ENCODE data around the gene NGDN. TPM values are rescaled to one million over a fixed set of nuclear protein-coding genes. Genes with fewer than 3 reads are reported as not detected.

The NGDN gene
- total and polyA plus RNA-seq, 2 of the 8 experiments (the other 6 are each of a cell fraction or from before 2014, with no cell fraction given): 39.8 to 48.8 TPM

- H3K4me2 ChIP-seq (ENCODE audit: insufficient read depth in 1 of 2, low read depth in 2 of 2, low read length in 2 of 2): no peak overlapping the region
- H2BK20ac ChIP-seq (ENCODE audit: low read length): 0 out of 2 replicates have a peak overlapping the region, but pooled peaks have one; percentile 27
- no peak overlapping the region for H4K8ac ChIP-seq (ENCODE audit: extremely low read depth, insufficient read depth, low read length)
- POLR2A ChIA-PET (ENCODE audit: partially characterized antibody): interaction anchor here (0.7 to 1.8 kb wide), 3 partner anchors 8 to 118 kb away, joined by 3 to 4 read pairs (median 4); partner anchors contain the start of gene PABPN1
- H3K23ac ChIP-seq (ENCODE audit: insufficient read length): no peak overlapping the region
- H2BK15ac ChIP-seq (ENCODE audit: low read length): no peak overlapping the region
- H4K91ac ChIP-seq (replicated peaks; ENCODE audit: insufficient read length, low read length): peak overlapping the region; percentile 16
- CTCF ChIA-PET (ENCODE audit: partially characterized antibody): interaction anchor here (0.5 to 3.2 kb wide), 12 partner anchors 9 to 370 kb away, joined by 3 to 12 read pairs (median 4); partner anchors contain the start of gene CMTM5
- H3K9me3 ChIP-seq (ENCODE audit: insufficient read depth in 2 of 2, low read depth in 1 of 2, low read length in 1 of 2): no peaks in the 10 kb centered on the region
- H2BK12ac ChIP-seq (ENCODE audit: low read depth, low read length): no peak overlapping the region; the same call in 1 of the 2 replicates
- peak overlapping the region; percentile 2 for H3K4ac ChIP-seq (replicated peaks; ENCODE audit: insufficient read length, low read depth, low read length)
- H3K18ac ChIP-seq (ENCODE audit: extremely low read depth, low read length): 0 out of 2 replicates have a peak overlapping the region, but pooled peaks have one; percentile 27
- H3K4me3 ChIP-seq (ENCODE audit: extremely low read depth in 1 of 4, insufficient read depth in 2 of 4, low read depth in 3 of 4, low read length in 4 of 4): no peak overlapping the region
- H3K56ac ChIP-seq (replicated peaks; ENCODE audit: insufficient read length, low read depth, low read length): no peak overlapping the region
- no peak for TF ChIP-seq CBX5 (IDR thresholded peaks at IDR 0.05; ENCODE audit: low read depth, low read length)
- no peak for TF ChIP-seq SP4 (IDR thresholded peaks at IDR 0.05; ENCODE audit: low read length)
- DNase-seq (ENCODE audit: low read depth in 1 of 2, low spot score in 2 of 2) (peak in 1 of 2 experiments; percentile 47), FAIRE-seq (no peak)
- no peak overlapping the region for H2AK5ac ChIP-seq (ENCODE audit: low read depth, low read length)
- no peak overlapping the region for H3K27ac ChIP-seq (ENCODE audit: low read depth, low read length)
- H2BK5ac ChIP-seq (ENCODE audit: low read depth, low read length): no peak overlapping the region
- H3K14ac ChIP-seq (ENCODE audit: insufficient read length): no peak overlapping the region
- peaks cover 0 to 15% (median 11%) of the 10 kb centered on the region in 4 experiments; a peak in 6 of 7 replicates for H3K4me1 ChIP-seq (replicated peaks in 1 of 4; ENCODE audit: control insufficient read depth in 3 of 4, insufficient read depth in 4 of 4, low read length in 3 of 4)
- no peaks in the 10 kb centered on the region for H3K36me3 ChIP-seq (ENCODE audit: control insufficient read depth in 2 of 4, insufficient read depth in 4 of 4, low read length in 3 of 4)
- peaks cover 0 to 4% (median 1%) of the 10 kb centered on the region in 4 experiments; a peak in 3 of 7 replicates for H3K27me3 ChIP-seq (replicated peaks in 1 of 4; ENCODE audit: control insufficient read depth in 3 of 4, extremely low read depth in 1 of 4, insufficient read depth in 3 of 4, low read length in 3 of 4)
- peak overlapping the region; percentile 79 for H2AFZ ChIP-seq (ENCODE audit: low read length)
- no peak overlapping the region for H4K5ac ChIP-seq (ENCODE audit: insufficient read length, low read depth, low read length)
- no peak overlapping the region; a peak in 1 of 7 replicates for H3K9ac ChIP-seq (replicated peaks in 1 of 4; ENCODE audit: extremely low read depth in 1 of 4, low read depth in 3 of 4, low read length in 3 of 4)
- WGBS, 2 experiments (ENCODE audit: extremely low coverage in 1 of 2, insufficient coverage in 1 of 2, insufficient read length in 1 of 2, insufficient replicate concordance in 2 of 2, low coverage in 1 of 2, low lambda C conversion rate in 2 of 2, missing lambda C conversion rate in 1 of 2): 75% methylated on average over 14 of the region's 15 CpGs; no CpG with 5 or more reads in 1 of the 2 experiments
- no peaks in the 10 kb centered on the region; the same call in none of the 2 replicates for H3K23me2 ChIP-seq (ENCODE audit: low read depth, low read length)
- H2BK120ac ChIP-seq (replicated peaks; ENCODE audit: low read depth, low read length): no peak overlapping the region
- H3K79me1 ChIP-seq (ENCODE audit: low read depth, low read length): no peaks in the 10 kb centered on the region
- H3K79me2 ChIP-seq (ENCODE audit: control insufficient read depth in 1 of 2, insufficient read depth in 2 of 2, low read length in 2 of 2): no peaks in the 10 kb centered on the region
- no peaks in the 10 kb centered on the region for H4K20me1 ChIP-seq (replicated peaks in 1 of 2; ENCODE audit: control insufficient read depth in 1 of 2, insufficient read depth in 2 of 2, low read length in 2 of 2)
Observed at GRCh38 chr14:23438101-23438971, 31.2 kb upstream of the NGDN start.
